ENCODE measurements around the gene ASIC3.

Gene ASIC3

DNA sequence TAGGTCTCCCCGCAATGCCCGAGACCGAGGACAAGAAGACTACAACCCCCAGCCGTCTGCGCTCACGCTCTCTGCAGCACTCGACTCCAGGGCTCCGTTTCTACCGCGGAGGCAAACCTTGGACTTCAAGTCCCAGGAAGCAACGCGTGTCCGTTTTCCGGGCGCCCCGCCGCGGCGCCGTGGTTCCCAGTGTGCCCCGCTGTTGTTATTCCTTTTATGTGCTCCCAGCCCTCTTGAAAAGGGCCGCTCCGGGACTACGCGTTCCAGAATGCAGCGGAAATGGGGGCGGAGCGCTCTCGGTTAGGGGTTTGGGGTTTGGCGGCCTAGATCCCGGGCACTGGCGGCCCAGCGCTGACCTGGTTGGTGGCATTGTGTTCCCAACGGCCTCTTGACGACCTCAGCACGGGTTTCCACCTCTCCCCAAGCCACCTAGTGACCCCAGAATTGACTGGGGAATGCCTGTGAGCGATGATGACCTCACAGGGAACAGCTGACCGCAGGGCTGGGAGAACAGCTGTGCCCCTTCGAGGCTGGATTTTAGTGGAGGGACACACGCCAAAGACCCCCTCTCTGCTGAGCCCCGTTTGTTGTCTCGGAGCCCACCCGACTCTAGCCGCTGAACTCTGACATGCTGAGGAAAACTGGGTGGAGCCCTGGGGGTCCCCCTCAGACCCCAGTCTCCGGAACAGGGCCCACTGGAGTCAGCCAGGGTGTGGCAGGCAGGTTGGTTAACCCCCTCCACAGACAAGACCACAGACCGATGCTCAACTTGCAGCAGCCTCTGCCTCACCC is 9.9 kb downstream of the ASIC3 start:
- peak; percentile 99 for DNase-seq

DNA sequence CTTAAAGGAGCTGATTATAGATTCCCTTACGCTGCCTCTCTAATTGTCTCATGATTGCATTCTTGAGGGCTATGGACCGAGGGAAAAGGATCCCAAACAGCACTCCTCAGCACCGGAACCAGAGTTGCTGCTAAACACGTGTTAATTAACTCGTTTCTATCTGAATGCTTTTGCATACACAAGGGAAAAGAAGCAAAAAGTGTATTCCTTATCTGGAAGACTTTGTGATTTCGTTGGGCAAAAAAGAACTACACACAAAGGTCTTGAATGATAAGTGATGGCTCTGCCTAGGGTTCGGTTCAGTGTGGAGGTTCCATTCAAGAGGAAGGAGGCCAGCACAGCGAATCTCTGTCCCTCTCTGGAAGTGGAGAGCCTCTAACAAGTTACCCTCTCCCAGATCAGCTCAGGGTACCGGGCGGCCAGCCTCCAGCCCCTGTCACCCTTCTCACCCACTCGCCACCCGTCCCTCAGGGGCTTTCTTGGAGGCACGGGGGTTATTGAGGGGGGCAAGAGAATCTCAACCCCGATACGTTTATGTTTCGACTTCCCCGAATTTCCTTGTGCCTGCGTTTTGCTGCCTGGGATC is 10.5 kb downstream of the ASIC3 start:
- no peak for DNase-seq

DNA sequence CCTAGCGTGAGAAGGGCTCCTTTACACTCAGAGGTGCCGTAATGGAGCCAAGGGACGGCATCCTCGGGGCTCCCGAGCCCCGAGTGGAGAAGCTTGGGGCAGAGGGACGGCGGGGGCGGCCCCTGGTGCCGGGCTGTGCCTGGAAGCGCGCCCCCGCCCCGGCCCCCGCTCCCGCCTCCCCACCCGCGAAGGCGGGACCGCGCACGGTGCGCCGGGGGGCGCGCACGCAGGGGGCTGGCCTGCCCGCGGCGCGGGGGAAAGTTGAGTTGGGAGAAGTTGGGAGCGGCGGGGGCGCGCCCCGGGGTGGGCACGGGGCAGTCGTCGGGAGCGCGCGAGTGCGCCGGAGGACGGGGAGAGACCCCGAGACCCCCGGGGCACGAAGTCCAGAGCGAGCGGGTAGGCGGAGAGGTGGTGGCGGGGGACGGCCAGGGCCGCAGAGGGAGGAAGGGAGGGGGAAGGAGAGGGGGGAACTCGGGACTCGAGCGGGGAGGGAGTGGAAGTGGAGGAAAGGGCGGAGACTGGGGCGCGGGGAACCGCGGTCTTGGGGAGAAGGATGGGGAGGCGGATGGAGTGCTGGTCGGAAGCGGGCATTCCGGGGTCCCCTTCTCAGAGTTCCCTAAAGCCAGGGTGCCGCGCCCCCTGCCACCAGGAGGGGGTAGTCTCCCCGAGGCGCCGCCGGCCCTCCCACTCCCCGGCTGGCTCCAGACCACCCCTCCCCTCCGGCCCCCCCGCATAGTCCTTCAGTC is 11.2 kb downstream of the ASIC3 start, which contains the start of gene SLC4A2:
Gene SLC4A2 (plus strand): TSS at position 223 of the 746 bp plus-strand sequence. CDS start 2,399 bp downstream, outside the sequence.
- DNase-seq: peak; percentile 45

DNA sequence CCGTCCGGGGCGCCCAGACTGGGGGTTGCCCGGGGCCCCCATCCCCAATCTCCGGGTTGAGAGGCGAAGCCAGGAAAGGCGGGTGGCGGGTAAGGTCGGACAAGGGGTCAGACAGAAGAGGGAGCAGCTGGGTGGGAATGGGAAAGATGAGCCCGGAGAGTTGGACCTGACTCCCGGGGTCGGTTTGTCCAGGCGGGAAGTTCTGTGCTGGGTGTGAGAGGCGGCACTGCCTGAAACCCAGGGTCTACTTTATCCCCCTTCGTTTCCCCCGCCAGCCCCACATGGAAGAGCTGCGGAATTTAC is 11.7 kb downstream of the ASIC3 start:
- DNase-seq: no peak

DNA sequence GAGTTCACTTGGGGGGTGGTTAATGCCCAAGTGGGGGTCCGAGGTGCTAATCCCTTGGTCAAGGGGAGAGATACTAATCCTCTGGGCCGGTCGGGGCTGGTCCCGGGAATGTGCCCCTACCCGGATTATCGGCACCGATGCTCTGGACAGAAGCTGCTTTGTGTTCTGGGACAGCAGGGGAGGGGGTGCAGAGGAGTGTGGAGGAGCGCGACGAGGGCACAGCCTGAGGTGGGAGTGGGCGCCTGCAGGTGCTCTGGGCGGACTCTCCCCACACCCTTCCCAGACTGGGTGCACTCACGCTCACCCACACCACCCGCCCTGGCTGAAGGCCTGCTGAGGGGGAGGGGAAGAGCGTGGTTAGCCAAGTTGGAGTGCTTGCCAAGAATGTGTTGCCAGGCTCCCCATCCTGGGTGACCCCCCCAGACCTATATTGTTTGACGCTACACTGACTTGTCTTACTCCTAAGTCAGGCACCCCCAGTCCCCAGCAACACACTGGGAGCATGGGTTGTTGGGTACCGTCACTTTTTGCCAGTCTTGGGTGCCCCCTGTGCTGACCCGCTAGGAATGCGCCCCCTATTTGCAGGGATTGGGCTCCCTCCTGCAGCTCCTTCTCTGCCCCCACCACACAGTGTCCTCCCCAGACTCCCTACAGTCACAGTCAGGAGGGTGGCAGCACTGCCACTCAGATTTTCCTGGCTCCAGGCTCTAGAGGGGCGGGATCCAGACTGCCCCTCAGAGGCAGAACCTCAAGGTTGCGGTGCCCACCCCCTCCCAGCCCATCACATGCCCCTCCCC is 12.3 kb downstream of the ASIC3 start:
- no peak for DNase-seq

DNA sequence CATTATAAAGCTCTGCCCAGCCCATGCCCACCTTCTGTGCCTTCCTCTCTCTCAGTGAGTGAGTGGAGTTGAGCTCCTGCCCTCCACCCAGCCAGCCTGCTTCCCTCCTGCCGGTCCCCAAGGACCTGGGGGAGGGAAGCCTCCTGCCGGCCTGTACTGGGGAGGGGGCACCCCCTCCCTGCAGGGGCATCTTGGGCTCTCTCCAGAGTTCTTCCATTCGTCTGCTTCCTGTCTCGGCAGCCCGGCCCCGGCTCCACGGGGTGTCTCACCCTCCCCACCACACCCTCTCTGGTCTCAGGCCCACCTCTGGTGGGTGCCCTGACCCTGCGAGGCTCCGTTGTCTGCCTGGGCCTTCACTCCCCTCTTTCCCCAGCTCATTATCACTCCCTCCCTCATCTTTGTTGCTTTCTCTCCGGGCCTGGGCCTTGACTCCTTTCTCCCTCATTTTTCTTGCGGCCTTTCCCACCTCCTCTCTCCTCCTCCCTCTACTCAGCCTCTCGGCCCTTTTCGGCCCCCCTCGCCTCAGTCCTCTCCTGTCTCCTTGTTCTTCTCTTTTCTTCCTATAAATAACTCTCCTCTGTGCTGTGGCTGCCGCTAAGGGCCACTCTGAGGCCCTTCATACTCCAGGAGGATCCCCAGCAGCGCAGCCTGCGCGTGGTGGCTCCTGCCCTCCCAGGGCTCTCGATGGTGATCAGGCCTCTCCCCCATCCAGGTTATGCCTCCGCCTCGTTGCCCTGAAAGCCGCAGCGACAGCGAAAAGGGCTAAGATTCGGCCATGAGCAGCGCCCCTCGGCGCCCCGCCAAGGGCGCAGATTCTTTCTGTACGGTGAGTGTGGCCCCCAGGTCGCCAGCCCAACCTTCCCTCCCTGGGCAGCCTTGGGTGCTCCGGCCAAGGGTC is 13.1 kb downstream of the ASIC3 start:
- DNase-seq: no peak

DNA sequence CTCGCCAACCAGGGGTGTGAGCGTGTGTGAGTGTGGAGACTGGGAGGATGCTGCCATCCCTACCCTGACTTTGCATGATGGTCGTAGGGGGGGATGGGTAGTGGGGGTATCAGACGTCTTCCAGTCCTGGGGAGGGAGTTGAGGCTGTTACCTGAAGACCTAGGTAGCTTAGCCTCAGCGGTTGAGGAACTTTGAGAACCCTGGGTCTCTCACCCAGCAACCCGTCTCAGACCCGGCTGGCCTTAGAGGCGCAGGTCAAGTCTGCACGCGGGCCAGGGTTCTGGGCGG is 13.7 kb downstream of the ASIC3 start:
- DNase-seq: no peak

DNA sequence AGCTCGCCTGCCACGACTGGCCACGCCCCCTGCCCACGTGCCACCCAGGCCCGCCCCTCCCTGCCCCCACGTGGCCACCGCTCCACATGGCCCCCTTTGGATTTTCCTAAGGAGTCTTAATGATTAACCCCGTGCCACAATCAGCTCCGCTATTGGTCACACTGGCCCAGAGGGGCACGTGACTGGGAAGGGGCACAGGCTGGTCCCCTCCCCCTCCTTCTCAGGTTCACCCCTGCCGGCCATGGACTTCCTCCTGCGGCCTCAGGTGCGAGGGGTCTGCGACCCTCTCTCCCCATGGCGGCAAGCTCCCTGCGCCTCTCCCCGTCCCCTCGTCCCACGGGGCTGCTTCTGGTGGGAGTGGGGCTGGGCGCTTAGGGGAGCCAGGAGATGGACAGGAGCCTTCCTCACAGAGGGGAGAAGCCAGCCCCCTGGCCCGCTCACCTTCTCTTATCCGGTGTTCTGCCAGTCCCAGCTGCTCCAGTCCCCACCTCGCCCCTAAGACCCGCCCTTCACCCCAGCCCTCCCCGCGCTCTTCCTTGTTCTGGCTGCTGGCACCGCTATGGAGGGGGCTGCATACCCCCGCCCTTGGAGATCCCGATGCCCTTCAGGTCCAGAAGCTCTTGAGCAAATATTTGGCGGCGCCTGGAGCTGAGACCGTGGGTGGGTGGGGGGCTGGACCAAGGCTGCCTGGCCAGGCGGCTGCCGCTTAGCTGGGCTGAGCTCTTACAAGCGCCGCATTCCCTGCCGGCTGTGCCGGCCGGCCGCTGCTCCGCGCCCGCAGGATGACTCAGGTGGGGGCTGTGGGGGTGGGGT is 14.3 kb downstream of the ASIC3 start:
- DNase-seq: no peak

DNA sequence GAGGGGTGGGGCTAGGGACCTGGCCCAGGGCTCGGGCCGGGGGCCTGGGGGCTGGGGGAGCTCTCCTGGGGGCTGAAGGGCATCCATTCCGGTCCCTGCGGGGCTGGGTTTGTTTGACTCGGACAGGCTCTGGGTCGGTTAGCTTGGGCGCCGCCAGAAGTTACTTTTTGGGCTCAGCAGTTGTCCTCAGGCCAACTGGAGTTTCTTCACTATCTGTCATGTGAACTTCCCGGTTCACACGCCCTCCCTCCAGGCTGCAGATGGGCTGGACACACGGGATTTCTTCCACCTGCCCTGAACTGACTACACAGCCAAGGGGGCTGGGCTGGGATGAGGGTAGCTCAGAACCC is 14.9 kb downstream of the ASIC3 start:
- no peak for DNase-seq

DNA sequence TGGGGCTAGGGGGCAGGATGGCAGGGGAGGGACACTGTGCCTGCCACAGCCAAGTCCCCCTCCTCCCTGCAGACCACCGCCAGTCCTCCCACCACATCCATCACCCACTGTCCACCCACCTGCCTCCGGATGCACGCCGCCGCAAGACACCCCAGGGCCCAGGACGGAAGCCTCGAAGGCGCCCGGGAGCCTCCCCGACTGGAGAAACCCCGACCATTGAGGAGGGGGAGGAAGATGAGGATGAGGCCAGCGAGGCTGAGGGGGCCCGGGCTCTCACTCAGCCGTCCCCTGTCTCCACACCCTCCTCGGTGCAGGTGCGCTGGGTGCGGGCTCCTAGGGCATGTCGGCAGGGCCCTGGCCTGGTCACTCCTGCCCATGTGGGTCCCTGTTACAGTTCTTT is 16.1 kb downstream of the ASIC3 start:
- no peak for DNase-seq

DNA sequence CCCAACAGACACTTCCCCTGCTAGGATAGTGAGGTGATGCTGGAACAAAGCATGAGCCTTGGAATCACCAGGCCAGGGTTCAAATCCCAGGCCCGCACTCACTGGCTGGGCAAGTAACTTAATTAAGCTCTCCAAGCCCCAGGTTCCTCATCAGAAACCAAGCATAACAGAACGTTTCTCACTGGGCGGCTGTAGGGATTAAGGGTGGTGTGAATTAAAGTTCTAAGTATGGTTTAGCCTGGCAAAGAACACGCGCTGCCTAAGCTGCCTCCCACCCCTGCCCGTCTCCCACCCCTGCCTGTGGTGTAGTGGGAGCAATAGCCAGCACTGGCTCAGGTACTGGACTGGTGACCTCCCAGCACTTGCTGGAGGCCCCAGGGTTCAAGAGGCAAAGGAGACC is 16.7 kb downstream of the ASIC3 start:
- no peak for DNase-seq

DNA sequence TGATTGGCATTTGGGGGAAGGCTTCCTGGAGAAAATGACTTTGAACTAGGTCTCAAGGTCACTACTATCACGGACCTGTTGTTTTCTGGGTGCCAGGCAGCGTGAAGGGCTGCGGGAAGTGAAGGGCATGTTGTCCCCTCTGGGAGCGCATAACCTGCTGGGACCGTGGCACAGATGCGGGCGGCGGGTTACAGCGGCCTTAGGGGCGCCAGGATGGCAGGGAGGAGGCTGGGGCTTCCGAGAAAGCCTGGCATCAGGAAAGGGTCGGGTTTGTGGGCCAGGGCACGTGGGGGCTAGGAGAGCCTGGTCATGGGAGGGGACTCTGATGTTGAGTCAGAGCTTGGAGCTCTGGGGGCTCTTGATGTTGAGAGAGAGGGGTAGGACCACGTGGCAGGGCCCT is 17.2 kb downstream of the ASIC3 start:
- DNase-seq: no peak

DNA sequence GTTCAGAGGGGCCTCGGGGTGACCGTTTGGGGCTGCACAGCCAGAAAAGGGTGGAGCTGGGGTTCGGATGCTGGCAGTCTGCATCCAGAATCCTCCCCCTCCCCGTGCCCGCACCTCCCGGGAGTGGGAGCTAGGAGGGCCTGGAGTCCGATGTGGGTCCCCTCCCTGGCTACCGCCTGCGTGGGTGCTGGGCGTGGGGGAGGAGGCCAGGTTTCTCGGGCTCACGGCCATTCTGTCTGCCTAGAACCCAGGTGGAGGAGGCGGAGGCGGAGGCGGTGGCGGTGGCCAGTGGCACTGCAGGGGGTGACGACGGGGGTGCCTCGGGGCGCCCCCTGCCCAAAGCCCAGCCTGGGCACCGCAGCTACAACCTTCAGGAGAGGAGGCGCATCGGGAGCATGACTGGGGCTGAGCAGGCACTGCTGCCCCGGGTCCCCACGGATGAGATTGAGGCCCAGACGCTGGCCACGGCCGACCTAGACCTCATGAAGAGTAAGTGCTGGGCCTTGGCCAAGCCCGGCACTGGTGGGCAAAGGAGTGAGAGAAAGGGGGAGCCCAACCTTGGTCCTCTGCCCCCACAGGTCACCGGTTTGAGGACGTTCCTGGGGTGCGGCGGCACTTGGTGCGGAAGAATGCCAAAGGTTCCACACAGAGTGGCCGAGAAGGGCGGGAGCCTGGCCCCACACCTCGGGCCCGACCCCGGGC is 18.1 kb downstream of the ASIC3 start:
- no peak for DNase-seq

DNA sequence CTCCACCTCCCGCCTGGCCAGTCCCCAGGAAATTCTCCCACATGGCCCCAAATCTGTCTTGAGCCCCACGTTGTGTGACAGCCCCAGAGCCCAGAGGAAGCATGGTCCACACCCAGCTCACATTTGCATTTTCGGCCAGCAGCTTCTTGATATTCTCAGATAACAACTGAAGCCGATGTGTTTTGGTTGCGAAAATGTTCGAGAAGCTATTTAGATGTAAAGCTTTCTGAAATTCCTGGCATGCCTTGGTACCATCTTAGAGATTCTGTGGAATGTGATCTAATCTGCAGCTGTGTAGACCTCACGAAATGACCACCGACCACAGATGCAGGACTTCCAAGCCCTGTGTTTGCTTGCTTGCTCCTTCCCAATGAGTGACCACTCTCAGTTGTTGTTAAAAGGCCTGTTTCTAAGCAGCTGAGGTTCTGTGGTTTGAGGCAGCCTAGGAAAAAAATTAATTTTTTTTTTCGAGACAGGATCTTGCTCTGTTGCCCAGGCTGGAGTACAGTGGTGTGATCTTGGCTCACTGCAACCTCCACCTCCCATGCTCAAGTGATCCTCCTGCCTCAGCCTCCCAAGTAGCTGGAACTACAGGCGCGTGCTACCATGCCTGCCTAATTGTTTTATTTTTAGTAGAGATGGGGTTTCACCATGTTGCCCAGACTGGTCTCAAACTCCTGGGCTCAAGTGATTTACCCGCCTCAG is 19.9 kb downstream of the ASIC3 start:
- no peak for DNase-seq

DNA sequence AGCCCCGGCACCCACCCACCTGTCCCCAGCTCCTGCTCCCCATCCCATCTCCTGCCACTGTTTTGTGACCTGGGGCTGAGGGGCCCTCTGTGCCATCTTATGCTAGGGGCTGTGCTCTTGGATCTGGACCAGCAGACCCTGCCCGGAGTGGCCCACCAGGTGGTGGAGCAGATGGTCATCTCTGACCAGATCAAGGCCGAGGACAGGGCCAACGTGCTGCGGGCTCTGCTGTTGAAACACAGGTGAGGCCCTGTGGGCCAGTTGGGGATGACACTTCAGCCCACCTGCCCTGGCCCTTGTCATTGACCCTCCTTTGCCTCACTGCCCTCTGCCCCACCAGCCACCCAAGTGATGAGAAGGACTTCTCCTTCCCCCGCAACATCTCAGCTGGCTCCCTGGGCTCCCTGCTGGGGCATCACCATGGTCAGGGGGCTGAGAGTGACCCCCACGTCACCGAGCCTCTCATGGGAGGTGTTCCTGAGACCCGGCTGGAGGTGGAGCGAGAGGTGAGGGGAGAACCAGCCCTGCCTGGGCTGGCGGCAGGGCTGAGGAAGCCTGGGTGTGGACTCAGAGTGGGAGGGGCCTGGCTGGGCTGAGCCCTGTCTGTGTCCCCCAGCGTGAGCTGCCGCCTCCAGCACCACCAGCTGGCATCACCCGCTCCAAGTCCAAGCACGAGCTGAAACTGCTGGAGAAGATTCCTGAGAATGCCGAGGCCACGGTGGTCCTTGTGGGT is 21.7 kb downstream of the ASIC3 start:
- no peak for DNase-seq

DNA sequence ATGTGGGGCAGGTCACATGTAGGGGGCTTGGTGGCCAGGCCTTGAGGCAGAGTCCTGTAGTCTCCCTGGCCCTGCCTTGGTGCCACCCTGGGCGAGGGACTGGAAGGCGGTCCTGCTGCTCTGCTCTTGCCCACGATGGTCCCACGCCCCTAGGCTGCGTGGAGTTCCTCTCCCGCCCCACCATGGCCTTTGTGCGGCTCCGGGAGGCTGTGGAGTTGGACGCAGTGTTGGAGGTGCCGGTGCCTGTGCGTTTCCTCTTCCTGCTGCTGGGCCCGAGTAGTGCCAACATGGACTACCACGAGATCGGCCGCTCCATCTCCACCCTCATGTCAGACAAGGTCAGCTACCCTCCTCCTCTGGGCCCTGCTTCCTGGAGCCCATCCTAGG is 22.2 kb downstream of the ASIC3 start:
- no peak for DNase-seq

DNA sequence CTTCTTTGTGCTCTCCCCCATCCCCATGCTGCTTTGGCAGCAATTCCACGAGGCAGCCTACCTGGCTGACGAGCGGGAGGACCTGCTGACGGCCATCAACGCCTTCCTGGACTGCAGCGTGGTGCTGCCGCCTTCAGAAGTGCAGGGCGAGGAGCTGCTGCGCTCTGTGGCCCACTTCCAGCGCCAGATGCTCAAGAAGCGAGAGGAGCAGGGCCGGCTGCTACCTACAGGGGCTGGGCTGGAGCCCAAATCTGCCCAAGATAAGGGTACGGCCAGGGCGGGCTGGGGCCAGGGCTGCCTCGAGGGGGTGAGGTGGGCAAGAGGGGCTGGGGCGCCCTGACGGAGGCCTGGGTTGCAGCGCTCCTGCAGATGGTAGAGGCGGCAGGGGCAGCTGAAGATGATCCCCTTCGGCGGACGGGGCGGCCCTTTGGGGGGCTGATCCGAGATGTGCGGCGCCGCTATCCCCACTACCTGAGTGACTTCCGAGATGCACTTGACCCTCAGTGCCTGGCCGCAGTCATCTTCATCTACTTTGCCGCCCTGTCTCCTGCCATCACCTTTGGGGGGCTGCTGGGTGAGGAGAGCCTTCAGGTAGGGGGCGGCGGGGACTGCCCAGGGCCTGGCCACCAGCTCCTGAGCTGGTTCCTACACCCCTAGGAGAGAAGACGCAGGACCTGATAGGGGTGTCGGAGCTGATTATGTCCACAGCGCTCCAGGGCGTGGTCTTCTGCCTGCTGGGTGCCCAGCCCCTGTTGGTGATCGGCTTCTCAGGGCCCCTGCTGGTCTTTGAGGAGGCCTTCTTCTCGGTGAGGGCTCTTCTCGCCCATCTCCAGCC is 22.9 kb downstream of the ASIC3 start:
- no peak for DNase-seq

DNA sequence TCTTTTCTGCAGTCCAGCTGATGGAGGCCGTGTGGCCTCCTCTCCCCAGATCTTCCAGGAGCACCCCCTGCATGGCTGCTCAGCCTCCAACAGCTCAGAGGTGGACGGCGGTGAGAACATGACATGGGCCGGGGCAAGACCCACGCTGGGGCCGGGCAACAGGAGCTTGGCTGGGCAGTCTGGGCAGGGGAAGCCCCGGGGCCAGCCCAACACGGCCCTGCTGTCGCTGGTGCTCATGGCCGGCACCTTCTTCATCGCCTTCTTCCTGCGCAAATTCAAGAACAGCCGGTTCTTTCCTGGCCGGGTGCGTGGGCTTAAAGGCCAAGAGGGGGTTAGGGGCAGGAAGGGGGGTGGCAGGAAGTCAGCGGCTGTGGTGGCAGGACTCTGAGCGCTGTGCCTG is 25.7 kb downstream of the ASIC3 start:
- DNase-seq: no peak
